ENCODE measurements around the gene PTPRD.
"Not testable (repeated sequence)": the region's sequence is repeated elsewhere in the genome, so short reads cannot be mapped to it uniquely, and the experiment has no call there.

PTPRD gene

GRCh38 chr9:9949978-9950377 lies 662.8 kb downstream of the PTPRD start:
- peak; percentile 98 for DNase-seq

GRCh38 chr9:9949368-9949767 lies 663.4 kb downstream of the PTPRD start:
- no peak for DNase-seq

- peak; percentile 85 for DNase-seq
These were observed 666.8 kb downstream of the PTPRD start for GRCh38 chr9:9945966-9946365.

GRCh38 chr9:9942764-9943424 lies 669.9 kb downstream of the PTPRD start:
- DNase-seq = peak; percentile 75

DNA sequence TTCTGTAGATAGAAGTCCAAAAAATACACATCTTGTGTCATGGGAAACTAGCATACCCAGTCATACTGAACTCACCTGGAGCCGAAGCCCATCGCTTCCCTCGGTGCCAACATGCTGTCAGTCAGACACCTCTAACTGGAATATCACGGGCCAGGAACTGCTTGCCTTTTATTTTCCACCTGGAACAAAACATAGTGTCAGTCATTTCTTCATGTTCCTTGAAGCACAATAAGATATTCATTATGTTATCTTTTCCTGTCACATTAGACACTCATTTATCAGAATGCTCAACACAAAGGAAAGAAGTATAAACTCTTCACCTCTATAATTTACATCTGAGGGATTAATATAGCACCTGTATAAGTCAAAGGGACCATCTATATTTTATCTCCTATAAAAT lies 674.4 kb downstream of the PTPRD start:
- no peak for DNase-seq

DNA sequence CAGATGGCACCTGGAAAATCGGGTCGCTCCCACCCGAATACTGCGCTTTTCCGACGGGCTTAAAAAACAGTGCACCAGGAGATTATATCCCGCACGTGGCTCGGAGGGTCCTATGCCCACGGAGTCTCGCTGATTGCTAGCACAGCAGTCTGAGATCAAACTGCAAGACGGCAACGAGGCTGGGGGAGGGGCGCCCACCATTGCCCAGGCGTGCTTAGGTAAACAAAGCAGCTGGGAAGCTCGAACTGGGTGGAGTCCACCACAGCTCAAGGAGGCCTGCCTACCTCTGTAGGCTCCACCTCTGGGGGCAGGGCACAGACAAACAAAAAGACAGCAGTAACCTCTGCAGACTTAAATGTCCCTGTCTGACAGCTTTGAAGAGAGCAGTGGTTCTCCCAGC lies 681.3 kb downstream of the PTPRD start:
- not testable (repeated sequence) for DNase-seq

GRCh38 chr9:9924376-9924775 lies 688.4 kb downstream of the PTPRD start:
- DNase-seq = no peak

- no peak for DNase-seq
These were observed 691.0 kb downstream of the PTPRD start for GRCh38 chr9:9921805-9922204.

- DNase-seq = peak; percentile 69
These were observed 692.3 kb downstream of the PTPRD start for GRCh38 chr9:9920425-9921060.

DNA sequence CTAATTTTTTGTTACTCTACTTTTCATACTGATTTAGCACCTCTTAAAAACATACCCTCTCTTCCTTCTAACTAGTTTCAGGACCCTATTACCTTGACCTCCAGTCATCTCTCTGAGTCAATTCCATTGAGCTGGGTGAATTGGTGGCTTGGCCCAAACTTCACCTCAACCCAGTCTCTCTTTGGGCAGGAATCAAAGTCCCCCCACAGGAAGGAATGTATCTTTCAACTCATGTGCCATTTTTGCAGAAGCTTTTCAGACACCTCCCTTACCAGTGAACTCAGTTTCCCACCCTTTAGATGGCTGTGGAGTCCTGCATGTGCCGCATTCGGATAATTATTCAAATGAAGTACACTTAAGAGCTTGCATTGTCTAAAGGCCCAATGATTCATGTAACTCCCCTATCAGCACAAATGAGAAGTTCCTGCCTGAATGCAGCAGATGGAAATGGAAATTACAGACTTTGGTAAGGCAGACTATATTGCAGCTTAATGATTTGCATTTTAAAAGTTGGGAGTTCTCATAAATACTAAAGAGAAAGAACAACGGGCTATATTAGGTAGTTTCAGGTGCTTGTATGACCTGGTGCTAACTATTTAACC lies 693.5 kb downstream of the PTPRD start:
- DNase-seq = peak; percentile 43

- DNase-seq = no peak
These were observed 695.4 kb downstream of the PTPRD start for GRCh38 chr9:9917400-9917799.

DNA sequence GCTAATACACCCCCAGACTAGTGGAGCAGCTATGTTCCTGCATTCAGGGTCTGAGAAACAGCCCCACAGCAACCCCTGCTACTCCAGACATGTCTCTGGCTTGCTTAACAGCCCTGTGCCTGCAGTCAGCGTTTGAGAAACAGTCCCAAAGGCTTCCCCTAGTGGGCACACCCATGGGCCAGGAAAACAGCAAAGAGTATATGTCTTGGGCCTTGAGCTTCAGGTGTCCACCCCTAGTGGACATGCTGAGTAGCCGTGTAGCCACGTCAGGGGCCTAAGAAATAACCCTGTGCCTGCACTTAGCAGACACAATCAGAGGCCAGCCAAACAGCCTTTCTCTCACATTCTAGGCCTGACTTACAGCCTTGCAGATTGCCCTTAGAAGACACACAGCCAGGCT lies 698.6 kb downstream of the PTPRD start:
- no peak for DNase-seq

DNA sequence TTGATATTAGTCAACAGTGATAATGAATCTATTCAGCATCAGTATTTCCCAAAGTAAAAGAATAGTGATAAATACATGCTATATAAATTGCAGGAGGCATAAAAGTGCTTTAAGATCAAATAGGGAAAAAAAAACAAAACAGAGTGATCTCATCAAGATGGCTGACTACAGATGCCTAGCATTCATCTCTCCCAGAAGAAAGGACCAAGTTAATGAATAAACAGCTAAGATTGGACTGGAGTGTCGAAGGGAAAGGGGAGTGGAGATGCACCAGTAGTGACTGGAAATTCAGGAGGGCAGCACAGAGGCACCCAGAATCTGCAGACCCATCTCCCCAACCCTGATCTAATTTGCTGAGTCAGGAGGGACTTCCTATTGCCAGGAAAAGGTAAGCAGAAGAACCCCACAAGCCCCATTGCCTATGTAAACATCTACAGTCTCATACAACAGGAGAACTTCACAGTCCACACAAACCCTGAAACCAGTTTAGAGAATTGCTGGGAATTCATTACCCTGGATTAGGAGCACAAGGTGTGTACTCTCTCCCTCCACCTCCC lies 699.4 kb downstream of the PTPRD start:
- peak; percentile 27 for DNase-seq

DNA sequence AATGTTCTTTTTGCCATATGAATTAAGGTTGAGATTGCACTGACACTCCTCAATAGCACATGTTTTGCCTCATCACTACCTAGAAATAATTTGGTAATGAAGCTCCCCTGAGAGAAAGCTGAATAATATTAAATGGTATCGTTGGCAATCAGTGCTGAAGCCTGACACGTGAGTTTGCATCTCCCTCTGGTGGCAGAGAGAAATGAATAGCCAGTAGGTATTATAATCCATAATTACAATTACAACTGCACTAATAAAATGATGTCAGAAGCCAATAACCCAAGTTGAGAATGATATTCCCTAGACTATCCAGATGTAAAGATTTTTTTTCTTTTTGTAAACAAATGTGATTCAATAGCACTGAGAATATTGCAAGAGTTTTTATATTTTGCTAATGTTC lies 700.3 kb downstream of the PTPRD start:
- peak; percentile 77 for DNase-seq

- DNase-seq = no peak
These were observed 707.1 kb downstream of the PTPRD start for GRCh38 chr9:9905736-9906135.

GRCh38 chr9:9904041-9904440 lies 708.8 kb downstream of the PTPRD start:
- no peak for DNase-seq

DNA sequence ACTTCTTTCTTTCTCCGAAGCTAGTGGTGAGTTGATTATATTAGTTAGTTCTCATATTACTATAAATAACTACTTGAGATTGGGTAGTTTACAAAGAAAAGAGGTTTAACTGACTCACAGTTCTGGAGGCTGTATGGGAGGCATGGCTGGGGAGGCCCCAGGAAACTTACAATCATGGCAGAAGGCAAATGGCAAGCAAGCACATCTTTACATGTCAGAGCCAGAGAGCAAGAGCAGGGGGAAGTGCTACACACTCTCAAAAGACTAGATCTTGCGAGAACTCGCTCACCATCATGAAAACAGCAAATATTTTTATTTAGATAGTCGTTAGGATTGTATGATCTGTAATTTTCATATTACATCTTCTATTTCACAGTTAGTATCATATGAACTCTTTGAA lies 711.2 kb downstream of the PTPRD start:
- no peak for DNase-seq

DNA sequence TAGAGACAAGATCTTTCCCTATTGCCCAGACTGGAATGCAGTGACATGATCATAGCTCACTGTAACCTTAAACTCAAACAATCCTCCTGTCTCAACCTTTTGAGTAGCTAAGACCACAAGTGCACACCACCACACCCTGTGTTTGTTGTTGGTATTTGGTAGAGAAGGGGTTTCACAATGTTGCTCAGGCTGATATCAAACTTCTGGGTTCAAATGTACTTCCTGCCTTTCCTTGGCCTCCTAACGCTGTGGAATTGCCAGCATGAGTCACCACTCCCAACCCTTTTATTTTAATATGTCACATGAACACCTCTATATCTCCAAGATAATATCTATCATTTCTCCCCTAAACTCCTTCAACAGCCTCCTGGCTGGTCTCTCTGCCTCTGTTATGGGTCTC lies 719.0 kb downstream of the PTPRD start:
- DNase-seq = no peak

DNA sequence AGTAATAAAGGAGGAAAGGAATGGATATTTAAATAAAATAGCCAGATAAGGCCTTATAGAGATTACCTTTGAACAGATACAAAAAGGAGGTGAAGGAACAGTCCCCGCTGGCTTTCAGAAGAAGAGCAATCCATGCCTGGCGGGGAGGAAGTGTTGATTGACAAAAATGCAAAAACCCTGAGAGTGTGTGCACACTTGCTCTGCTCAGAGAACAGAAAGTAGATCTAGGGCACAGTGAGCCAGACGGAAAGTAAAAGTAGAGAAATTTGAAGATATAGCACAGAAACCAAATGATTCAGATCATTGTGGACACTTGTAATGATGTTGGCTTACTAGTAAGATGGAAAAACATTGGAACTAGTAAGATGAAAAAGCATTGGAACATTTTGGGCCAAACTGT lies 720.6 kb downstream of the PTPRD start:
- no peak for DNase-seq

DNA sequence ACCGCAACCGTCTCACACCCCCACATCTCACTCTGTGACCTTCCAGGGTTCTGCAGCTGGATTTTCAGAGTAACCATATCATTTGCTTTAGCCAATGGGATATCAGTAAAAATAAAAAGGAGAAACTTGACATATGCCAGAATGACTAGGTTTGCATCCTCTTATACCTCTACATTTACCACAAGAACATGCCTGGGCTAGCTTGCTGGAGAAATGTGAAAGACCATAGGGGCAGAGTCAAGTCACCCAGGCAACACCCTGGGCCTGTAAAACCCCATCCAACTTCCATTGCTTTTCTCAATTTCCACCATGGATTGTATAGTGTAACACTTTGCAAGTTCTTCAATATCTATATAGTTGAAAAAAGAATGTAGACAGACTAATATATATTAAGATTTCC lies 731.1 kb downstream of the PTPRD start:
- DNase-seq = no peak

- DNase-seq = no peak
These were observed 738.5 kb downstream of the PTPRD start for GRCh38 chr9:9874270-9874669.

DNA sequence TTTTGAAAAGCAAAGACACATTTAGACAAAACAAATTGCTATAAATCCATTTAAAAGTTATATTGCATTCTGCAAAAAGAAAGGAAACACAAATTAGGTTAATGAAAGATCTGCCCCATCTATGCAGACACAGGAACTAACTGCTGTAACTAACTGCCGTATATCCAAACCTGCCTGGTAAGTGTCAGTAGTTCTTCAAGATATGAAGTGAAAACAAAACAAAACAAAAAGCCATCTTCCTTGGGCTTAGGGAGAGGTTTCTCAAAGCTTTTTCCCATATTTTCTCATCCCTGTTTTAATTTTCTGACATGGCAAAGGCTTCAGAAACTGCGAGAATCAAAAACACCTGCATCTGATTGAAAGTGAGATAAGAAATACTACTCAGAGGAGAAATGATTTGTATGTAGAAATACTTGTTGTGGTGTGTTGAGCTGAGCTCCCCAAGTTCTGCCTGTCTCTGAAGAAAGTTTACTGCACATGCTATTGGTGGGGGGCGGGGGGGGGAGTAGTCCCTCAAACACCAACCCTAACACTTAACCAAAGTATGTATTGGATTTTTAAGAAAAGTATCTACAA lies 750.5 kb downstream of the PTPRD start:
- DNase-seq = no peak

GRCh38 chr9:9855177-9856078 lies 757.4 kb downstream of the PTPRD start:
- DNase-seq = peak; percentile 84

Data from NCI-H69 (cell line).